Central memory CD4-positive, alpha-beta T cell (primary cell): ENCODE results near the gene RIC8B.

Source experiments
- DNase-seq: peaks from one replicate; pipeline ENCODE4 v3.0.0; 2022

RIC8B gene

DNA sequence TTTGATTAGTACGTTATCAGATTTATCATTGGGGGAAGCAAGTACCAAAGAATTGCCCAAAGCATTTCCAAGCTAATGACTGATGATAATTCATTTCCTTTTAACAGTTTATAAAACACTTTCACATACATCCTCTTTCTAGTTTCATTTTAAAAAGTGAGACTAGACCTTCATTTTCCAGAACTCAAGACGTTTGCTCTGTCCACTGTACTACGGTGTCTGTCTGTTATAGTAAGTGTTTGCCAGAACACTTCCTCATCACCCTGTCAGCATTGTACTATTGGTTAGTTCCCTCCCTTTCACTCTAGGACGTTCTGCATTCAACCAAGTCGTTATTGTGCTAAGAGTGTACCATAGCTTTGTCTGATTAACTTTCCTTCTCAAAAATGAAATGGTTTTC lies 99.5 kb downstream of the RIC8B start:
- DNase-seq: no peak

DNA sequence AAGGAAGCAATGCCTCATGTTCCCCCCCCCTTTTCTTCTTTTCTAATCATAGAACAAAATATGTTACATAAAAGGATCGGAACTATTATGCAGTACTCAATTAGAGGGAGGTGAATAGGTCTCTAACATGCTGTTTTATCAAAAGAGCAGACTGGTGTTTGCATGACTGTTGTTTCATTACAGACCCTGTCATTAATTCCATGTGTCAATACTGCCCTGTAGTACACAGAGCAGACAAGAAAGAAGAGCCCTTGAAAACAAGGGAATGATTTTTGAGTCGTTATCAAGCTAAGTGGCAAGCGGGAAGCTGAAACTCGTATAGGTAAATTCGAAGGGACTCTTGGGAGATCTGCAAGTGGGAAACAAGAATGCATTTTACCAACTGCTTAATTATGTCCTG lies 104.3 kb downstream of the RIC8B start:
- no peak for DNase-seq

- DNase-seq: no peak
Observed at GRCh38 chr12:106879612-106880011, 105.1 kb downstream of the RIC8B start.

GRCh38 chr12:106883426-106883825 lies 108.9 kb downstream of the RIC8B start:
- no peak for DNase-seq

GRCh38 chr12:106885026-106885425 lies 110.5 kb downstream of the RIC8B start:
- no peak for DNase-seq

- no peak for DNase-seq
Observed at GRCh38 chr12:106885541-106886249, 111.2 kb downstream of the RIC8B start.

- no peak for DNase-seq
Observed at GRCh38 chr12:106886932-106887331, 112.5 kb downstream of the RIC8B start.

- no peak for DNase-seq
Observed at GRCh38 chr12:106888348-106888970, 114.0 kb downstream of the RIC8B start.

- no peak for DNase-seq
Observed at GRCh38 chr12:106889326-106889725, 114.8 kb downstream of the RIC8B start.

GRCh38 chr12:106889950-106890626 lies 115.6 kb downstream of the RIC8B start:
- DNase-seq: no peak

- no peak for DNase-seq
Observed at GRCh38 chr12:106892075-106892474, 117.6 kb downstream of the RIC8B start.

GRCh38 chr12:106893451-106893850 lies 119.0 kb downstream of the RIC8B start:
- DNase-seq: no peak

GRCh38 chr12:106894774-106895173 lies 120.3 kb downstream of the RIC8B start:
- no peak for DNase-seq

GRCh38 chr12:106896603-106897002 lies 122.1 kb downstream of the RIC8B start:
- DNase-seq: no peak

DNA sequence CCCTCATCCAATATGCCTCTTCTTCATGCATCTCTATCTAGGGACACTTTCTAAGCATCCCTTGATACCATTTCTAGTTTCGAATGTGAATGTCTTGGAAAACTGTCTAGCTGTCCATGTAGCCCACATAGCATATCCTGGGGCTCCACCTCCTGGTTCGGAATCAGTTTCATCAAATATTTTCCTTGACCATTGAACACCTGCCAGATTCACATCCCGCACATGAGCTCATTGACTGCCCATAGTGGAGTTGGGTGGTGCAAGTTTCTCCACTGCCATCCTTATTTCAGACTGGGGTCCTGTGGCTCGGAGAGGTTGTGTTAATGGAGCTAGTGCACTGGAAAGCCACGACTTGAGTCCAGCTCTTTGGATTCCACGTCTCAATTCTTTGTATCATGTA lies 122.6 kb downstream of the RIC8B start:
- no peak for DNase-seq

- no peak for DNase-seq
Observed at GRCh38 chr12:106897981-106898901, 123.8 kb downstream of the RIC8B start.

DNA sequence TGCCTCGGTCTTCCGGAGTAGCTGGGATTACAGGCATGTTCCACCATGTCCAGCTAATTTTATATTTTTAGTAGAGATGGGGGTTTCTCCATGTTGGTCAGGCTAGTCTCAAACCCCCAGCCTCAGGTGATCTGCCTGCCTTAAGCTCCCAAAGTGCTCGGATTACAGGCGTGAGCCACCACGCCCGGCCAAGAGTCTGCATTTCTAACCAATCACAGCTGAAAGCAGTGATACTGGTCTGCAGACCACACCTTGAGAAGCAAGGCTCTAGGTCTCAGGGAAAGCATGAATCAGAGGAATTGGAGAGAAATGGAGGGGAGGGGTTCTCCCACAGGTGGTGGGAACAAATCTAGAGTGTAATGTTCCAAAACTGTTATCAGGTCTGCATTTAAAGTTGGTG lies 126.1 kb downstream of the RIC8B start:
- no peak for DNase-seq

DNA sequence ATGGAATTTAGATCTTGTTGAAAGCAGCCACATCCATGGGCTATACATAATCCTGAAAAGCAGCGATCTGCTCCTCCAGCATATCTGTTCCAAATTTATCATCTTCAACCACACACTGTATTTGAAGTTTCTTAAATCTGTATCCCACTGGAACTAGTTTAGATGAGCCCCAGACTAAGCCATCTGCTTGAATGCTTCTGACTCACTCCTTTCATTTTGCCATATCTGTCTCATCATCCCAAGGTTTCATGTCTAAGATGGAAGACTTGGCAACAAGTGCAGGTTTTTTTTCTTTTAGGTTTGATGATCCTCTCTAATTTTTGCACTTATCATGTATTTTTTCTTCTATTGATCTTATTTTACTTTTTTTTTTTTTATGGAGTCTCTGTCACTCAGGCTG lies 126.8 kb downstream of the RIC8B start:
- DNase-seq: no peak

DNA sequence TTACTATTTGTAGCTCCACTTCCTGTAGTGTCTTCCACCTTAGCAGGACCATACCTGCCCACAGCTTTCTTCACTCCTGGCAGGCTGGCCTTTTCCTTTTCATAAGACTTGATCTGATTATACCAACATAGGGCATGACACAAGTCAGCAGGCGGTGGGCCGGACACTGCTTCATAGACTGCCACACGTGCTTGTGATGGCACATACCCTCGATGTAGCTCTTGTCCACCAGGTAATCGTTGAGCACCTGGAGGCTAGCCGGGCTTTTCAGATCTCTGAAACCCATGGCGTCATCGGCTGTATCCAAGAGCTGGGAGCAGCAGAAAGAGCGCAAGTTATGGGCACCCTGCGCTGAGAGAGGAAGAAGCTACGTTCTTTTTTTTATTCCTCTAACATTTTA lies 127.6 kb downstream of the RIC8B start:
- no peak for DNase-seq

GRCh38 chr12:106903241-106903945 lies 128.9 kb downstream of the RIC8B start:
- DNase-seq: peak; percentile 55

- no peak for DNase-seq
Observed at GRCh38 chr12:106906715-106907114, 132.2 kb downstream of the RIC8B start.

DNA sequence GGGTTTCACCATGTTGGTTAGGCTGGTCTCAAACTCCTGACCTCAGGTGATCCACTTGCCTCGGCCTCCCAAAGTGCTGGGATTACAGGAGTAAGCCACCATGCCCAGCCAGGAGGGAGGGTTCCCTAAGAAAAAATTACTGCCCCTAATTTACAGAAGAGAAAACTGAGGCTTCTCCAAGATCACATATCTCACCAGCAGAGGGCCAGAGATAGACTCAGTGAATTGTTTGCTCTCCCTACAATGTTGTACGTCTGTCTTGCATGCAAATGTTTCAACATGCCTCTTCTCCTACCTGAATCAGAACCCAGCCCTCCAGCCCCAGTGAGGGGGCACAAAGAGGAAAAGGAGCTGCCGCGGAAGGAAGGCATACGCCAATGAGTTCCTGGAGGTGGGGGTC lies 132.9 kb downstream of the RIC8B start:
- no peak for DNase-seq
